WTC11 (cell line): ENCODE measurements around the gene NSMF. TPM values are rescaled to one million over a fixed set of nuclear protein-coding genes. Genes with fewer than 3 reads are reported as not detected.
A peak's percentile ranks its signal among the peaks of the same experiment; 100 is the strongest.

Experiments
- ATAC-seq: fragments of 200-7000 bp; cut with Tn5 transposase; 2 replicates; pipeline ENCODE4 v1.10.0; 2021; ENCODE audit warnings: mild to moderate bottlenecking, moderate library complexity
- CTCF ChIA-PET: fragments of 300-600 bp; sonication (Branson Sonifier 250); formaldehyde crosslinking; loops from one replicate; lab custom pipeline; 2021; ENCODE audit warnings: antibody characterized with exemption; lab: Charles Lee
- POLR2A ChIA-PET: fragments of 350-600 bp; sonication (Branson Sonifier 250); formaldehyde crosslinking; loops from one replicate; lab custom pipeline; 2021; ENCODE audit warnings: antibody characterized with exemption; lab: Charles Lee
- DNase-seq: peaks from one replicate; pipeline ENCODE4 v3.0.0; 2021; ENCODE audit warnings: low spot score
- H3K27ac Mint-ChIP-seq: 2 replicates; pipeline ENCODE4 v1.8.0; 2021; ENCODE audit warnings: mixed read lengths
- H3K27me3 Mint-ChIP-seq: 2 replicates; pipeline ENCODE4 v1.8.0; 2021; ENCODE audit warnings: low read depth, mild to moderate bottlenecking, moderate library complexity, mixed read lengths
- H3K36me3 Mint-ChIP-seq: 2 replicates; pipeline ENCODE4 v1.8.0; 2021; ENCODE audit warnings: mixed read lengths
- H3K4me1 Mint-ChIP-seq: 2 replicates; pipeline ENCODE4 v1.8.0; 2022; ENCODE audit warnings: mixed read lengths
- H3K4me3 Mint-ChIP-seq: 2 replicates; pipeline ENCODE4 v1.8.0; 2021; ENCODE audit warnings: mild to moderate bottlenecking, moderate library complexity, mixed read lengths
- H3K9me3 Mint-ChIP-seq: 2 replicates; pipeline ENCODE4 v1.8.0; 2021; ENCODE audit warnings: mixed read lengths
- AR ChIP-seq: fragments of 250-450 bp; sonication (Bioruptor Pico); IDR thresholded peaks from 2 replicates; pipeline ENCODE4 v1.9.0; 2021; ENCODE audit warnings: mild to moderate bottlenecking
- CDX4 ChIP-seq: fragments of 250-450 bp; sonication (Bioruptor Pico); IDR thresholded peaks from 2 replicates; pipeline ENCODE4 v1.9.0; 2021; ENCODE audit warnings: moderate library complexity, mild to moderate bottlenecking, inconsistent platforms, borderline replicate concordance
- E2F5 ChIP-seq: sonication (generic); formaldehyde crosslinking; IDR thresholded peaks from 2 replicates; pipeline ENCODE4 v1.8.1; 2022; ENCODE audit warnings: mild to moderate bottlenecking, moderate library complexity, missing genetic modification reagents
- ETV6 ChIP-seq: sonication (generic); formaldehyde crosslinking; IDR thresholded peaks from 2 replicates; pipeline ENCODE4 v1.8.1; 2022; ENCODE audit warnings: mild to moderate bottlenecking, missing genetic modification reagents
- FOXK1 ChIP-seq: sonication (generic); formaldehyde crosslinking; IDR thresholded peaks from 2 replicates; pipeline ENCODE4 v1.8.0; 2022; ENCODE audit warnings: mild to moderate bottlenecking, moderate library complexity, missing genetic modification reagents
- MAX ChIP-seq: sonication (generic); formaldehyde crosslinking; IDR thresholded peaks from 2 replicates; pipeline ENCODE4 v1.8.0; 2022; ENCODE audit warnings: mild to moderate bottlenecking, missing genetic modification reagents
- MXD4 ChIP-seq: fragments of 250-450 bp; sonication (Bioruptor Pico); IDR thresholded peaks from 2 replicates; pipeline ENCODE4 v1.8.0; 2021; ENCODE audit warnings: mild to moderate bottlenecking, moderate library complexity, borderline replicate concordance
- PREB ChIP-seq: sonication (generic); formaldehyde crosslinking; IDR thresholded peaks from 2 replicates; pipeline ENCODE4 v1.8.1; 2022; ENCODE audit warnings: mild to moderate bottlenecking, missing genetic modification reagents, moderate library complexity, borderline replicate concordance
- SMAD4 ChIP-seq: sonication (generic); formaldehyde crosslinking; IDR thresholded peaks from 2 replicates; pipeline ENCODE4 v1.8.0; 2022; ENCODE audit warnings: mild to moderate bottlenecking, missing genetic modification reagents
- TEAD1 ChIP-seq: sonication (generic); formaldehyde crosslinking; IDR thresholded peaks from 2 replicates; pipeline ENCODE4 v1.8.0; 2022; ENCODE audit warnings: mild to moderate bottlenecking, missing genetic modification reagents
- TEAD4 ChIP-seq: sonication (generic); formaldehyde crosslinking; IDR thresholded peaks from 2 replicates; pipeline ENCODE4 v1.8.0; 2022; ENCODE audit warnings: mild to moderate bottlenecking, missing genetic modification reagents
- USF1 ChIP-seq: sonication (generic); formaldehyde crosslinking; IDR thresholded peaks from 2 replicates; pipeline ENCODE4 v1.8.0; 2022; ENCODE audit warnings: mild to moderate bottlenecking, missing genetic modification reagents
- USF2 ChIP-seq: sonication (generic); formaldehyde crosslinking; IDR thresholded peaks from 2 replicates; pipeline ENCODE4 v1.8.1; 2023; ENCODE audit warnings: mild to moderate bottlenecking, missing genetic modification reagents, moderate library complexity
- ZBTB43 ChIP-seq: sonication (generic); formaldehyde crosslinking; IDR thresholded peaks from 2 replicates; pipeline ENCODE4 v1.8.1; 2023; ENCODE audit warnings: mild to moderate bottlenecking, missing genetic modification reagents
- ZNF138 ChIP-seq: sonication (generic); formaldehyde crosslinking; conservative IDR thresholded peaks from 2 replicates; pipeline ENCODE4 v1.8.1; 2022; ENCODE audit warnings: mild to moderate bottlenecking, moderate library complexity, missing genetic modification reagents
- ZNF317 ChIP-seq: sonication (generic); formaldehyde crosslinking; IDR thresholded peaks from 2 replicates; pipeline ENCODE4 v1.8.1; 2023; ENCODE audit warnings: low read depth, mild to moderate bottlenecking, moderate library complexity, missing genetic modification reagents, borderline replicate concordance
- ZSCAN18 ChIP-seq: fragments of 250-450 bp; sonication (Bioruptor Pico); IDR thresholded peaks from 2 replicates; pipeline ENCODE4 v2.1.2; 2022; ENCODE audit warnings: mild to moderate bottlenecking, moderate library complexity
- total RNA-seq: library from RNA; stranded (reverse); gene quantifications from 3 replicates; pipeline ENCODE4 v1.2.3, GENCODE V29; 2021

Gene NSMF
- total RNA-seq, 1 experiment from 2014 or later, result 61.9 TPM

- TF ChIP-seq AR (no peak), MAX (CRISPR knock-in tag) (no peak)
- TF ChIP-seq, all 79 proteins: peak for 0
These were observed 27.0 kb upstream of the NSMF start (continued) for GRCh38 chr9:137486141-137486490.

- POLR2A ChIA-PET, result no interaction called here
- Mint-ChIP-seq H3K27me3 (no peaks in the 10 kb centered on the region), H3K36me3 (no peaks in the 10 kb centered on the region), H3K4me3 (no peak overlapping the region), H3K9me3 (no peaks in the 10 kb centered on the region)
- TF ChIP-seq ZNF138 (CRISPR knock-in tag) (no peak), MAX (CRISPR knock-in tag) (no peak), SMAD4 (CRISPR knock-in tag) (no peak), PREB (no peak), ZBTB43 (CRISPR knock-in tag) (no peak), TEAD4 (CRISPR knock-in tag) (no peak), MXD4 (CRISPR knock-in tag) (no peak), E2F5 (CRISPR knock-in tag) (no peak)
- TF ChIP-seq, all 79 proteins: peak for 0
- DNase-seq, result no peak
- no peaks in the 10 kb centered on the region for H3K4me1 Mint-ChIP-seq
- ATAC-seq, result no peak
- CTCF ChIA-PET, result no interaction called here
- H3K27ac Mint-ChIP-seq, result no peak overlapping the region
These were observed 26.4 kb upstream of the NSMF start for GRCh38 chr9:137485343-137486140.

GRCh38 chr9:137484551-137485315, 25.6 kb upstream of the NSMF start:
- Mint-ChIP-seq H3K27ac (peak overlapping the region; percentile 76; the same call in 1 of the 2 replicates), H3K4me3 (no peak overlapping the region), H3K36me3 (no peaks in the 10 kb centered on the region), H3K27me3 (no peaks in the 10 kb centered on the region), H3K9me3 (no peaks in the 10 kb centered on the region), H3K4me1 (no peaks in the 10 kb centered on the region)
- CTCF ChIA-PET, result no interaction called here
- POLR2A ChIA-PET, result no interaction called here
- DNase-seq, result no peak
- no peak for ATAC-seq
- TF ChIP-seq TEAD4 (CRISPR knock-in tag), result no peak
- no peak for TF ChIP-seq USF1 (CRISPR knock-in tag)
- TF ChIP-seq ZSCAN18 (CRISPR knock-in tag), result no peak
- no peak for TF ChIP-seq ETV6
- TF ChIP-seq USF2, result no peak
- no peak for TF ChIP-seq MXD4 (CRISPR knock-in tag)
- no peak for TF ChIP-seq ZNF317
- TF ChIP-seq CDX4 (CRISPR knock-in tag), result no peak
- no peak for TF ChIP-seq PREB
- no peak for TF ChIP-seq FOXK1 (CRISPR knock-in tag)
- TF ChIP-seq TEAD1 (CRISPR knock-in tag), result no peak
